H54 (cell line): Measurements from ENCODE around the gene PAPSS2.
"Not testable (repeated sequence)": the region's sequence is repeated elsewhere in the genome, so short reads cannot be mapped to it uniquely, and the experiment has no call there.

Source experiments
- DNase-seq: peaks from one replicate; pipeline ENCODE4 v3.0.0; 2011; ENCODE audit warnings: low spot score, mixed read lengths; ENCODE audit not compliant: insufficient read length
- FAIRE-seq: peaks from 3 replicates; lab custom pipeline; 2011; peaks lifted over from hg19 to GRCh38; lab: Jason Lieb, UNC
- POLR2A ChIP-seq: IDR thresholded peaks from 2 replicates; pipeline ENCODE4 v1.6.1; 2011; ENCODE audit warnings: low read depth, mild to moderate bottlenecking, low read length

The PAPSS2 gene

DNA sequence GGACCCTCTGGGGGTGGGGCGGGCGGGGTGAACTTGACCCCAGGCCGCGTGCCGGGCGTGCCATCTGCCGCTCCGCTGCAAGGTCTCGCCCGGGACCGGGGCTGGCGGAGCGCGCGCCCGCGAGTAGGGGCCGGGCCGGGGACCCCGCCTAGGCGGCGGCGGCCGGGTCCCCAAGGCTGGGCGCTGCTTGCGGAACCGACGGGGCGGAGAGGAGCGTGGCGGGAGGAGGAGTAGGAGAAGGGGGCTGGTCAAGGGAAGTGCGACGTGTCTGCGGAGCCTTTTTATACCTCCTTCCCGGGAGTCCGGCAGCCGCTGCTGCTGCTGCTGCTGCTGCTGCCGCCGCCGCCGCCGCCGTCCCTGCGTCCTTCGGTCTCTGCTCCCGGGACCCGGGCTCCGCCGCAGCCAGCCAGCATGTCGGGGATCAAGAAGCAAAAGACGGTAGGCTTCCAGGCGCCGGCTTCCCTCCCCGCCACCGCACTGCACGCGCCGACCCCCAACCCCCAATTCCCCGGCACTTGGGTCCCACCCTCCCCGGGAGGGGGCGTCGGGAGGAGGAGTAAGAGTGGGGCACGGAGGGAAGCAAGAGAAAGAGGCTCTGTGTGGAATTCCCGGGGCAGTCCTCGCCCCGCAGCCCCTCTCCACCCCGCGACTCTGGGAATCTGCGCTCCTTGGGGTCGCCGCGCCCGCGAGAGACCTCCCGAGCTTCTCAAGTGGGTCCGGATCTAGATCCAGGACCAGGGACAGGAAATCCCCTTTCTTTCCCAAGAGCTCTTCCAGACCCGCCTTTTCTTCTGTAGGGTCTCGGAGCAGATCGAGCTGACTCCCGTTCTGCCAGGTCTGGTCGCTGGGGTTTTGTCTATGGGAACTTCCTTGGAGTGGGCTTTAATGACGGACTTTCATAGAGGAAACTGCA, at the start of gene PAPSS2:
Gene PAPSS2 (plus strand): TSS at position 308 of the 913 bp plus-strand sequence. CDS start 104 bp downstream, at position 412.
- DNase-seq = no peak
- no peak for FAIRE-seq
- peak; percentile 65 for TF ChIP-seq POLR2A

DNA sequence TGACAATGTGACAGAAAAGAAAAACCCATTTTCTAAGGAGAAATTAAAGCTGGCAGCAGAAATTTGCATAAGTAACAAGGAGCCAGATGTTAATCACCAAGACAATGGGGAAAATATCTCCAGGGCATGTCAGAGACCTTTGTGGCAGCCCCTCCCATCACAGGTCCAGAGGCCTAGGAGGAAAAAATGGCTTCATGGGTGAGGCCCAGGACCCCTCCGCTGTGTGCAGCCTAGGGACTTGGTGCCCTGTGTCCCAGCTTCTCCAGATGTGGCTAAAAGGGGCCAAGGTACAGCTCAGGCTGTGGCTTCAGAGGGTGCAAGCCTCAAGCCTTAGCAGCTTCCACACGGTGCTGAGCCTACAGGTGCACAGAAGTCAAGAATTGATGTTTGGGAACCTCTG, 48.3 kb upstream of the PAPSS2 start:
- FAIRE-seq, DNase-seq: not testable (repeated sequence)

DNA sequence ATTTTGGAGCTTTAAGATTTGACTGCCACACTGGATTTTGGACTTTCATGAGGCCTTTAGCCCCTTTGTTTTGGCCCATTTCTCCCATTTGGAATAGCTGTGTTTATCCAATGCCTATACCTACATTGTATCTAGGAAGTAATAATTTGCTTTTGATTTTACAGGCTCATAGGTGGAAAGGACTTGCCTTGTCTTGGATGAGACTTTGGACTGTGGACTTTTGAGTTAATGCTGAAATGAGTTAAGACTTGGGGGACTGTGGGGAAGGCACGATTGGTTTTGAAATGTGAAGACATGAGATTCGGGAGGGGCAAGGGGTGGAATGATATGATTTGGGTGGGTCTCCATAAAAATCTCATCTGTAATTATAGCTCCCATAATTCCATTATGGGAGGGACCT, 47.6 kb upstream of the PAPSS2 start:
- no peak for FAIRE-seq
- no peak for TF ChIP-seq POLR2A
- DNase-seq = no peak

DNA sequence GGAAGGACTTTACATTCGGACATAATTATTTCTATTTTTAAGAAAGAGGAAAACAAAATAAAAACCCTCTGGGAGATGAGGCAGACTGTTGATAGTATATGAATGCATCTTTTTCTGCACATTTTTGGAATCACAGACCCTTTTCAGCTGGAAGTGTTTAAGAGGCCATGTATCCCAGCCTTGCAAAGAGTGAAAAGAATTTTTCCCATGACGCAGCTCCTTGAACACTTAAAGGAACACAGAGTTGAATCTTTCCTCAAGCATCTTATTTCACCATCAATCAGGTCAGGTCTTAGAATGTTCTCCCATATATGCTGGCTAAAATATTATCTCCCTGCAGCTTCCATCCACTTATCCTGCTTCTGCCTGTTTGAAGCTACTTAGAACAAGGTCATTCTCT, 45.9 kb upstream of the PAPSS2 start:
- TF ChIP-seq POLR2A = no peak
- no peak for DNase-seq
- no peak for FAIRE-seq

DNA sequence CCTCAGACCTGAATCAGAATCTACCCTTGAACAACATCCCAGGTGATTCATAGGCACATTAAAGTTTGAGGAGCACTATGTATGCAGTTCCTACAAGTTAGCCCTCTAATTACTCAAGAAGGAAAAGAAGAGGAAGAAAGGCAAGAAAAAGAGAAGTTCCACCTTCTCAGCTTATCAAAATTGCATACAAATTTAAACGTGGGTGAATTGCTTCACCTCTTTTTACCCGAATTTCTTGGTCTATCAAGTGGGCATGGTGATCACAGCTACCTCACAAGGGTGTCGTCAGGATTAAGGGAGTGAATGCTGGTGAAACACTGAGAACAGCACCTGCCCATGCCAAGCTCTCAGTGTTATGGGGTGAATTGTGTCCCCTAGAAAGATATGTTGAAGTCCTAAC, 43.8 kb upstream of the PAPSS2 start:
- TF ChIP-seq POLR2A = no peak
- FAIRE-seq (no peak), DNase-seq (no peak)

DNA sequence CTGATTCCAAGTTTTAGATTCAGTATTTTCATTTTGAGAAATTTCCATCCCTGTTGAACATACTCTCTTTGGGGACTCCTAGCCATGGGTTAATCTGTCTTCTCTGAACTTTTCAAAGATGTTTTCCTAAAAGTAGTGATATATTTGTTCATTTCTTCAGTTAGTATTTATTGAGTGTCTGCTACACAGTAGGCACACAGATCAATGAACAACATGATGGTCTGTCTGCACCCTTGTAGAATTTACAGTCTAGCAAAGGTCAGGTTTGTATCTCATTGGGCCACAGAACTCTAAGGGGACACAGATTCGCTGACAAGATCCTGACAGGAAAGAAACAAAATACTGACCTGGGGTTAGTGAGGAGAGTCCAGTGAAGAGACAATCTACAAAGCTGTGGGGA, 42.2 kb upstream of the PAPSS2 start:
- FAIRE-seq = no peak
- TF ChIP-seq POLR2A = no peak
- DNase-seq = no peak

DNA sequence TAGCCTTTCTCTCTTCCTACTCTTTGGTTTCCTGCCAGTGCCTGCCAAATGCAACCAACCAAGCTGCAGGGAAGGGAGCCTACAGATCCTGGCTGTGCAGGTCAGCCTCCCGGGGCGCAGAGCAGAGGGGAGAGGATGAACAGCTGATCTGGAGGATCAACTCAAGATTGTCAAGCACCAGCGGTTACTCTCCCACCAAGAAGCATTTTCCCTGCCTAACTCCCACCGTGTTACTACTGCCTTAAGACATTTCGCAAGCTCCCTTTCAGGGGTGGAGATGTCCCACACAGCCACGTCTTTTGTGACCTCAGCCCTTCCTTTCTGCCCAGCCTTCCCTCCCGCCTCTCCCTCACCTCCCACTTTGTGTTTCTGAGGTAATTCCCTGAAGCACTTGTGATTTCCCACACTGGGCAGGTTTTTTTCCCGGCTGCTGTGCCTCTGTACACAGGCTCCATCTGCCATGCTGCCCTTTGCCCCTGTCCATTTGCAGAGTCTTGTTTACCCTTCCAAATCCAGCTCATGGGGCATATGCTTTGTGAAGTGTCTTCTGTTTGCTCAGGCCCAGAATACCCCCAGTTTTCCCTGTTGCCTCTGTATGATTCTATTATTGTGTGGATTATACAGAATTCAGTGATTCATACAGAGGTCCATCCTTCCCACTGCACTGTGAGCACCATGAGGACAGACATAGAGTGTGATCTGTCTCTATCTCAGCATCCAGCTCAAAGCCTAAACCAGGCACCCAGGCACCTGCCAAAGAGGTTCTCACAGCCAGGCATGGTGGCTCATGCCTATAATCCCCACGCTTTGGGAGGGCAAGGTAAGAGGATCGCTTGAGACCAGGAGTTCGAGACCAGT, 40.9 kb upstream of the PAPSS2 start:
- no peak for TF ChIP-seq POLR2A

DNA sequence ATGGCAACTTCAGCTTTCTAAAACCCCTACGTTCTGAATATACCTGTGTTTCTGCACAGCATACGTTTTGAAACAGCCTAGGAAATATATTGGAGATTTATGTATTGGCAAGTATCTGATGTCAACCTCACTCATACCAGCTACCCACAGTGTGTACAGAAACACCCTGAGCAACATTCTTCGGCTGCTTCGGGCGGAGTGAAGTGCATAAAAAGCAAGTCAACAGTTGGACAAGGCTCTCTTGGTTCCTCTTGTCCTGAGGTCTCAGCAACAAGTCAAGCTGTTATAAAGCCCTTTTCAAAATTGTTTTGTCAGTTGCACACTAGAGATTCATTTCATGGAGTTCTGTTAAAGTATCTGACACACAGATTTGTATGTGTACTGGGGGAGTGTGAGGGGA, 40.0 kb upstream of the PAPSS2 start:
- FAIRE-seq = no peak
- TF ChIP-seq POLR2A = no peak
- no peak for DNase-seq

More for the DNA sequence above, 40.9 kb upstream of the PAPSS2 start:
- no peak for DNase-seq
- no peak for FAIRE-seq

DNA sequence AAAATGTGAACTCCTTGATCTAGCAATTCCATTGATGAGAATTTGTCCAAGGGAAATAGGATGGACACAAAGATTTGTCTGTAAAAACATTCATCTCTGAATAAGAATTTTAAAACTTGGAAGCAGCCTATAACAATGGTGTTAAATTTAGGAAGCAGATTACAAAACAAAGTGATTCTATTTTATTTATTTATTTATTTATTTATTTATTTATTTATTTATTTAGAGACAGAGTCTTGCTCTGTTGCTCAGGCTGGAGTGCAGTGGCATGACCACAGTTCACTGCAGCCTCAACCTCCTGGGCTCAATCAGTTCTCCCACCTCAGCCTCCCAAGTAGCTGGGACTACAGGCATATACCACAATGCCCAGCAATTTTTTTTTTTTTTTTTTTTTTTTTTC, 38.2 kb upstream of the PAPSS2 start:
- DNase-seq, FAIRE-seq: not testable (repeated sequence)

DNA sequence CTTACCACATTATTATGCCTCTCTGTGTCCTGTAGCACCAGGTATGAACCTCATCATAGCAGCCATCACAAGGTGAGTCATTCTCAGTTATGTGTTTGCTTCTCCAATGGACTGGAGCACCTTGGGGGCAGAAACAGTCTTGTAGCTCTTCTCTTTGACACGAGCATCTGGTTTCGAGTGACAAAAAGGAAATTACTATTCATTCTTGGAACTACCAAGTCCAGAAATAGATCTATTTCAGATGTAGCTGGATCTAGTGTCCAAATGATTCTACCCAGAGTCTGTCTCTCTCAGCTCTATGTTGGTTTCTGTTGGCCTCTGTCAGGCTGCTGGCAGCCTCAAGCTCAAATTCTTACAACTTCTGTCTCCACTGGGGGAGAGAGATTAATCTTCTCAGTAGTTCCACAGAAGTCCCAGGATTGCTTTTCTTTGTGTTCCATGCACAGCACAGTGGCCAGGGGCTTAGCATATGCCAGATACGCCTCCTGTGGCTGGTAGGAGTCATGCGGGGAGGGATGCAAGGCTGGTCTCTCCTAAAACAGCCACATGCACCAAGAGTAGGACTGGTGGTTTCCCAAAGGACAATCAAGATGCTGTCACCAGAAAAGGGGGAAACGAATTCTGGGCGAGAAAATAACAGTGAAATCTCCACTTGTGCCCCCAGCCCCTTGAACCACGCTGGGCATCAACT, 37.2 kb upstream of the PAPSS2 start:
- no peak for TF ChIP-seq POLR2A
- DNase-seq = no peak
- no peak for FAIRE-seq

DNA sequence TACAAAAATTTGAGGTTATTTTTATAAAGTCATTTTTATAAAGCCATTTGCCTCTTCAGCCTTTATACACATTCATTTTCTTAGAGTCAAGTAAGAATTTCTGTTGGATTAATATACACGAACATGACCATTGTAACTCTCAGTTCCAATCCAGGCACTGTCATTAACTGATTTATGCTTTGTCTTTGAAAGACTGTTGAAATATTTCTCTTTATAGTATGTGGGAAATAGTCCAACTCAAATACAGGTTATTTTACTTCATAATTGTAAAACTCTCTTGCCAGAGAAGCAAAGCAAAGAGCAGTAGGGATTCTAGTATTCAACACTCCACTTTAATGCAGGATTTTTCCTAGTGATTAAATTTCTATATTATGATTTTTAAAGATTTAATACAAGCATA, 36.5 kb upstream of the PAPSS2 start:
- no peak for TF ChIP-seq POLR2A
- no peak for DNase-seq
- no peak for FAIRE-seq

DNA sequence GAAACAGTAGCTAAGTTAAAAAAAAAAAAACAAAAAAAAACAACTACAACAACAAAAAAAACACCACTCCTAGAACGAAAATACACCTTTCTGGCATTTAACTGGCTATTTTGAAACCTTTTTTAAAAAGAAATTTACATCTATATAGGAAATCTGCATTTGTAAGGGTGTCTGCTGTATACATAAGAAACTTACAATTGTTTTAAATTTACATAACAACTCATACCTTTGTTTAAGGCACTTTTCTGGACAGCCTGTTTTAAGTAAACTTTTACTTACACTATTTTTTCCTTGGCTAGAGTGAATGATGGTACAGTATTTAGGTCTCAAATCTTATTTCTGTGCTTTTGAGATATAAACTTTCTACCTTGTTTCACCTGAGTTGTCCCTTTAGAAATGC, 34.0 kb upstream of the PAPSS2 start:
- no peak for TF ChIP-seq POLR2A
- no peak for DNase-seq
- FAIRE-seq = no peak

DNA sequence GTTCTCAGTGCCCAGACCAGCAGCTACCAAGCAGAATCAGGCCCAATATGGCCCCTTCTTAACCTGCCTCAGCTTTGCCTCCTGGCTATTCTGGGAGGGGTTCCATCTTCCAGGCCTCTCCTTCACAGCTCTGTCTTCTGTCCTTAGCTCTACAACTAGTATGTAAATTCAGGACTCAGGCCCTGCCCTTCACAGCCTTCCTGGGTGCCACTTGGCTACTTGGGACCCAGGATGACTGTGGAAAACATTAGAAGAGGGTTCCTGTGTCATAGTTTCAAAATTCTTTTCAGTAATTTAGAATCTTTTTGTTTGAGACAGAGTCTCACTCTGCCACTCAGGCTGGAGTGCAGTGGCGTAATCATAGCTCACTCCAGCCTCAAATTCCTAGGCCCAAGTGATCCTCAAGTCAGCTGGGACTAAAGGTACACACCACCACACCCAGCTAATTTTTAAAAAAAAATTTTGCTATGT, 33.2 kb upstream of the PAPSS2 start:
- no peak for TF ChIP-seq POLR2A
- FAIRE-seq = peak; percentile 30
- DNase-seq = no peak

DNA sequence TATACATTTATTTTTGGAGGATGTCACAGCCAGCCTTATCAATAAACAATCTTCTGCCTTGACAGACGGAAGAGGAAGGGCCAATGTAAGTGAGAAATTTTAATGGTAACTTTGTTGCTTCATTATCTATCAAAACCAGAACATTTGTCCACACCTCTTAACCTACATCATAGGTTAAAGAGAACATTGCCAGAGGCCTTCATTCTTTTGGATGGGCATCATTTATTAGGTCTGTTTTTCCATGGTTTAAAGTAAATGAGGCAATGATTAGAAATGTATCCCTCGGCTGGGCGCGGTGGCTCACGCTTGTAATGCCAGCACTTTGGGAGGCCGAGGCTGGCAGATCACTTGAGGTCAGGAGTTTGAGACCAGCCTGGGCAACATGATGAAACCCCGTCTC, 29.5 kb upstream of the PAPSS2 start:
- DNase-seq (no peak), FAIRE-seq (no peak)
- TF ChIP-seq POLR2A = no peak
